ENCODE data around the gene KSR2. TPM values are rescaled to one million over a fixed set of nuclear protein-coding genes. Genes with fewer than 3 reads are reported as not detected.

Gene KSR2
- total and polyA plus RNA-seq, 2 of the 4 experiments (the other 2 are of a cell fraction), result not detected

- ChIA-PET CTCF (no interaction called here), POLR2A (ENCODE audit: unreplicated experiment) (no interaction called here)
- Histone ChIP-seq H3K14ac (replicated peaks; ENCODE audit: low read depth, low read length) (no peak overlapping the region), H2AFZ (replicated peaks; ENCODE audit: low read length, poor library complexity) (no peak overlapping the region), H3K27me3 (ENCODE audit: control insufficient read depth, insufficient read depth, low read length) (no peaks in the 10 kb centered on the region), H3K56ac (ENCODE audit: extremely low read depth, insufficient read depth, low read length) (no peak overlapping the region), H2AK9ac (replicated peaks; ENCODE audit: low read depth, low read length, poor library complexity) (no peak overlapping the region), H2AK5ac (ENCODE audit: low read depth, low read length) (no peak overlapping the region), H4K20me1 (ENCODE audit: insufficient read depth, low read length) (no peaks in the 10 kb centered on the region), H3K4me3 (ENCODE audit: insufficient read depth, low read depth, low read length) (no peak overlapping the region), H4K91ac (ENCODE audit: insufficient read depth, low read depth, low read length) (no peak overlapping the region), H2BK15ac (ENCODE audit: low read depth, low read length) (no peak overlapping the region), H3K79me1 (ENCODE audit: low read depth in 1 of 2, low read length in 2 of 2) (no peaks in the 10 kb centered on the region), H3K9me3 (ENCODE audit: control insufficient read depth, insufficient read depth, low read length) (peaks cover 15% of the 10 kb centered on the region), H3K27ac (ENCODE audit: insufficient read depth, low read length) (no peak overlapping the region), H3K4me1 (ENCODE audit: control insufficient read depth, insufficient read depth, low read length) (no peaks in the 10 kb centered on the region), H3K4ac (ENCODE audit: low read depth, low read length) (no peak overlapping the region), H2BK120ac (ENCODE audit: low read depth, low read length) (no peak overlapping the region), H3K9ac (ENCODE audit: low read depth, low read length) (no peak overlapping the region), H4K5ac (ENCODE audit: low read depth, low read length) (no peak overlapping the region), H3K18ac (ENCODE audit: low read depth, low read length) (no peak overlapping the region), H3K36me3 (ENCODE audit: control insufficient read depth, insufficient read depth, low read length) (no peaks in the 10 kb centered on the region), H3K4me2 (ENCODE audit: low read depth, low read length) (no peak overlapping the region), H2BK20ac (ENCODE audit: low read depth, low read length) (no peak overlapping the region), H2BK5ac (ENCODE audit: low read depth, low read length, poor library complexity, severe bottlenecking) (no peak overlapping the region), H3K23ac (ENCODE audit: low read depth, low read length) (no peak overlapping the region), H3K9me1 (ENCODE audit: insufficient read depth, low read length) (no peaks in the 10 kb centered on the region), H4K8ac (ENCODE audit: low read depth in 2 of 2, low read length in 2 of 2) (no peak overlapping the region)
- WGBS, 2 experiments (ENCODE audit: extremely low coverage in 2 of 2, insufficient read length in 1 of 2), result no CpG with 5 or more reads among the region's 12 CpGs
- in situ Hi-C loops (cut with MboI; ENCODE audit: low sequenced_read_pairs), result no loop called here
- dilution Hi-C loops (cut with HindIII; ENCODE audit: low sequenced_read_pairs, unreplicated experiment), result no loop called here
- no peak for ATAC-seq (ENCODE audit: low read depth)
- no peak for DNase-seq
- no TSS peak for BruUV-seq (replicated peaks)
- TF ChIP-seq, protein P1, sequence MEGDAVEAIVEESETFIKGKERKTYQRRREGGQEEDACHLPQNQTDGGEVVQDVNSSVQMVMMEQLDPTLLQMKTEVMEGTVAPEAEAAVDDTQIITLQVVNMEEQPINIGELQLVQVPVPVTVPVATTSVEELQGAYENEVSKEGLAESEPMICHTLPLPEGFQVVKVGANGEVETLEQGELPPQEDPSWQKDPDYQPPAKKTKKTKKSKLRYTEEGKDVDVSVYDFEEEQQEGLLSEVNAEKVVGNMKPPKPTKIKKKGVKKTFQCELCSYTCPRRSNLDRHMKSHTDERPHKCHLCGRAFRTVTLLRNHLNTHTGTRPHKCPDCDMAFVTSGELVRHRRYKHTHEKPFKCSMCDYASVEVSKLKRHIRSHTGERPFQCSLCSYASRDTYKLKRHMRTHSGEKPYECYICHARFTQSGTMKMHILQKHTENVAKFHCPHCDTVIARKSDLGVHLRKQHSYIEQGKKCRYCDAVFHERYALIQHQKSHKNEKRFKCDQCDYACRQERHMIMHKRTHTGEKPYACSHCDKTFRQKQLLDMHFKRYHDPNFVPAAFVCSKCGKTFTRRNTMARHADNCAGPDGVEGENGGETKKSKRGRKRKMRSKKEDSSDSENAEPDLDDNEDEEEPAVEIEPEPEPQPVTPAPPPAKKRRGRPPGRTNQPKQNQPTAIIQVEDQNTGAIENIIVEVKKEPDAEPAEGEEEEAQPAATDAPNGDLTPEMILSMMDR (conservative IDR thresholded peaks at IDR 0.05; ENCODE audit: low read depth, low read length), result no peak
- no peak for TF ChIP-seq POLR2A (IDR thresholded peaks at IDR 0.05; ENCODE audit: low read depth, low read length)
- no peak for TF ChIP-seq USF2 (IDR thresholded peaks at IDR 0.05; ENCODE audit: low read depth, low read length)
- TF ChIP-seq MAZ (IDR thresholded peaks at IDR 0.05; ENCODE audit: borderline replicate concordance, low read depth, low read length), result no peak
- intact Hi-C loops (cut with micrococcal nuclease), result no loop called here
Measured at GRCh38 chr12:117820216-117820907, 148.4 kb downstream of the KSR2 start.

Data from IMR-90 (cell line).